K562 (cell line): ENCODE data around the gene PTGR3. TPM values are rescaled to one million over a fixed set of nuclear protein-coding genes. Genes with fewer than 3 reads are reported as not detected.

Source experiments
- CEBPB ChIP-seq: fragments of 450-650 bp; IDR thresholded peaks from 2 replicates; pipeline ENCODE4 v1.6.1; 2016; ENCODE audit warnings: missing genetic modification characterization, missing compliant biosample characterization
- CREM ChIP-seq: IDR thresholded peaks from 2 replicates; pipeline ENCODE4 v1.6.1; 2014; ENCODE audit warnings: antibody characterized with exemption, low read depth
- DPF2 ChIP-seq: fragments of 450-650 bp; IDR thresholded peaks from 2 replicates; pipeline ENCODE4 v1.6.1; 2016
- EP300 ChIP-seq: IDR thresholded peaks from 2 replicates; pipeline ENCODE4 v1.6.1; 2012; ENCODE audit warnings: low read length, improper control_type of control experiment
- MCM2 ChIP-seq: fragments of 450-650 bp; IDR thresholded peaks from 2 replicates; pipeline ENCODE4 v1.6.1; 2017; ENCODE audit warnings: low read depth, mild to moderate bottlenecking
- SNRNP70 ChIP-seq: fragments of 200-400 bp; formaldehyde crosslinking; optimal IDR thresholded peaks from 2 replicates; pipeline ENCODE3; 2017; ENCODE audit warnings: low read depth, low read length
- SPI1 ChIP-seq: IDR thresholded peaks from 2 replicates; pipeline ENCODE4 v1.6.1; 2011; ENCODE audit warnings: low read depth, low read length, control low read depth, borderline replicate concordance
- ZKSCAN8 ChIP-seq: fragments of 200-800 bp; sonication (Bioruptor generic); IDR thresholded peaks from 2 replicates; pipeline ENCODE4 v1.6.1; 2016; ENCODE audit warnings: missing genetic modification characterization, missing compliant biosample characterization
- ZNF551 ChIP-seq: fragments of 250-450 bp; sonication (Bioruptor Pico); IDR thresholded peaks from 2 replicates; pipeline ENCODE4 v1.5.0; 2021; ENCODE audit warnings: mild to moderate bottlenecking, moderate library complexity
- ZNF668 ChIP-seq: fragments of 250-450 bp; sonication (Bioruptor Pico); IDR thresholded peaks from 2 replicates; pipeline ENCODE4 v1.8.0; 2022; ENCODE audit warnings: mild to moderate bottlenecking, inconsistent platforms
- polyA plus RNA-seq, 8 experiments: library from polyadenylated mRNA; depleted of rRNA in 4 of 8; stranded (reverse) in 5 of 8; unstranded in 3 of 8; fragments of >200 nt; fragmentation: Nextera tagmentation in 2 of 8; fragmentation: Illumina TruSeq in 1 of 8; extraction: Ambion mirVana in 2 of 8; extraction: Trizol in 1 of 8; gene quantifications; 2 replicates each; pipeline versions ENCODE4 v1.2.1 to v1.2.3, GENCODE V29; 2011 to 2014; ENCODE audit warnings: inconsistent platforms in 1 of 8, missing spikeins in 1 of 8
- total RNA-seq, 7 experiments: library from RNA; depleted of rRNA in 6 of 7; stranded (reverse); fragments of >200 nt in 6 of 7; fragmentation: Illumina TruSeq in 2 of 7; extraction: Trizol in 2 of 7; gene quantifications; 2 replicates each; pipeline versions ENCODE4 v1.2.1 to v1.2.3, GENCODE V29; 2011 to 2021; ENCODE audit warnings: low replicate concordance in 1 of 7
- TF ChIP-seq, protein P1 (sequence below), 2 experiments: IDR thresholded peaks in 1 of 2; conservative IDR thresholded peaks in 1 of 2; 2 replicates each; pipeline ENCODE4 v1.6.1; 2016; ENCODE audit warnings: low read depth in 2 of 2, mild to moderate bottlenecking in 1 of 2, missing compliant biosample characterization in 1 of 2, missing genetic modification characterization in 1 of 2, moderate library complexity in 1 of 2
- TF ChIP-seq, protein P2 (sequence below), 2 experiments: fragments of 450-650 bp in 1 of 2; sonication (generic) in 1 of 2; formaldehyde crosslinking in 1 of 2; IDR thresholded peaks in 1 of 2; conservative IDR thresholded peaks in 1 of 2; 2 replicates each; pipeline versions ENCODE4 v1.6.1 to v1.8.1; 2016 to 2023; ENCODE audit warnings: mild to moderate bottlenecking in 2 of 2, moderate library complexity in 2 of 2, inconsistent platforms in 1 of 2, missing genetic modification reagents in 1 of 2
- TF ChIP-seq, protein P3 (sequence below): fragments of 450-650 bp; IDR thresholded peaks from 2 replicates; pipeline ENCODE4 v1.6.1; 2016; ENCODE audit warnings: low read depth
- TF ChIP-seq, protein P4 (sequence below): sonication (generic); formaldehyde crosslinking; IDR thresholded peaks from 2 replicates; pipeline ENCODE4 v1.8.0; 2022; ENCODE audit warnings: missing genetic modification reagents, mild to moderate bottlenecking, borderline replicate concordance

The PTGR3 gene
- total and polyA plus RNA-seq, 9 of the 15 experiments (the other 6 are each of a cell fraction or from before 2014, with no cell fraction given), result 4.1 to 32.3 (median 15.3) TPM

DNA sequence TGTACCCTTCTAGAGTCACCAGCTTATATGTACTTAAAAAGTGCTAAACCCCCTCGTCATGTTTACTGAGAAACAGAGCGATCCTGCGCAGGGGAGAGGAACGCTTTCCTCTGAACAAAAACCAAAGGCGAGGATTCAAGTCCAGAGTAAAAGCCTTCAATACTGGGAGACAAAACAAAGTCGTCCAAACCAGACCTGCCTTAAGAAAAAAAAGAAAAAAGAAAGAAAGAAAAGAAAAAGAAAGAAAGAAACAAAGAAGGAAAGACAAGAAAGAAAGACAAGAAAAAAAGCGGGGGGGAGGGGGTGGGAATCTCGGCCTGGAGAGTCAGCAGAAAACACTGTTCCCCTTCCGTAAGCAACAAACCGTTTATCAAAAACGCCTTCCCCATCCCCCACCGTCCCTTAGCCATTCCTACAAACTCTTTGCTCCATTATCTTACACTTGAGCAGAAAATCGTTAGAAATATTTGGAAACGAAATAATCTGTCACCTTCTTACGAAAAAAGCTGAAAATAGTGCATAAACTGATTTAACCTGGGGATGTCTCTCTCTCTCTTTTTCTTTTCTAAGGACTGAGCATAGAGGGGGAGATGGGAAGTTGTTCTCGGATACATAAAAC, 3.3 kb downstream of the PTGR3 start (continued):
- TF ChIP-seq, protein P1, sequence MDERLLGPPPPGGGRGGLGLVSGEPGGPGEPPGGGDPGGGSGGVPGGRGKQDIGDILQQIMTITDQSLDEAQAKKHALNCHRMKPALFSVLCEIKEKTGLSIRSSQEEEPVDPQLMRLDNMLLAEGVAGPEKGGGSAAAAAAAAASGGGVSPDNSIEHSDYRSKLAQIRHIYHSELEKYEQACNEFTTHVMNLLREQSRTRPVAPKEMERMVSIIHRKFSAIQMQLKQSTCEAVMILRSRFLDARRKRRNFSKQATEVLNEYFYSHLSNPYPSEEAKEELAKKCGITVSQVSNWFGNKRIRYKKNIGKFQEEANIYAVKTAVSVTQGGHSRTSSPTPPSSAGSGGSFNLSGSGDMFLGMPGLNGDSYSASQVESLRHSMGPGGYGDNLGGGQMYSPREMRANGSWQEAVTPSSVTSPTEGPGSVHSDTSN (CRISPR knock-in tag; IDR thresholded peaks at IDR 0.05; ENCODE audit: low read depth), result no peak
- TF ChIP-seq, protein P1 (tag; conservative IDR thresholded peaks at IDR 0.05; ENCODE audit: low read depth), result 0 out of 2 replicates have a peak, but pooled peaks have one; percentile 31
- TF ChIP-seq CREM (no peak), ZKSCAN8 (no peak), CEBPB (no peak), ZNF668 (no peak), SPI1 (no peak), MCM2 (no peak), SNRNP70 (no peak), ZNF551 (CRISPR knock-in tag) (no peak), EP300 (peak; percentile 62; the same call in 1 of the 2 replicates), DPF2 (peak; percentile 50; the same call in 1 of the 2 replicates)
- TF ChIP-seq, protein P2, sequence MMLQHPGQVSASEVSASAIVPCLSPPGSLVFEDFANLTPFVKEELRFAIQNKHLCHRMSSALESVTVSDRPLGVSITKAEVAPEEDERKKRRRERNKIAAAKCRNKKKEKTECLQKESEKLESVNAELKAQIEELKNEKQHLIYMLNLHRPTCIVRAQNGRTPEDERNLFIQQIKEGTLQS (IDR thresholded peaks at IDR 0.05), result no peak
- TF ChIP-seq, protein P2 (CRISPR knock-in tag; conservative IDR thresholded peaks at IDR 0.05), result no peak
- TF ChIP-seq, protein P3, sequence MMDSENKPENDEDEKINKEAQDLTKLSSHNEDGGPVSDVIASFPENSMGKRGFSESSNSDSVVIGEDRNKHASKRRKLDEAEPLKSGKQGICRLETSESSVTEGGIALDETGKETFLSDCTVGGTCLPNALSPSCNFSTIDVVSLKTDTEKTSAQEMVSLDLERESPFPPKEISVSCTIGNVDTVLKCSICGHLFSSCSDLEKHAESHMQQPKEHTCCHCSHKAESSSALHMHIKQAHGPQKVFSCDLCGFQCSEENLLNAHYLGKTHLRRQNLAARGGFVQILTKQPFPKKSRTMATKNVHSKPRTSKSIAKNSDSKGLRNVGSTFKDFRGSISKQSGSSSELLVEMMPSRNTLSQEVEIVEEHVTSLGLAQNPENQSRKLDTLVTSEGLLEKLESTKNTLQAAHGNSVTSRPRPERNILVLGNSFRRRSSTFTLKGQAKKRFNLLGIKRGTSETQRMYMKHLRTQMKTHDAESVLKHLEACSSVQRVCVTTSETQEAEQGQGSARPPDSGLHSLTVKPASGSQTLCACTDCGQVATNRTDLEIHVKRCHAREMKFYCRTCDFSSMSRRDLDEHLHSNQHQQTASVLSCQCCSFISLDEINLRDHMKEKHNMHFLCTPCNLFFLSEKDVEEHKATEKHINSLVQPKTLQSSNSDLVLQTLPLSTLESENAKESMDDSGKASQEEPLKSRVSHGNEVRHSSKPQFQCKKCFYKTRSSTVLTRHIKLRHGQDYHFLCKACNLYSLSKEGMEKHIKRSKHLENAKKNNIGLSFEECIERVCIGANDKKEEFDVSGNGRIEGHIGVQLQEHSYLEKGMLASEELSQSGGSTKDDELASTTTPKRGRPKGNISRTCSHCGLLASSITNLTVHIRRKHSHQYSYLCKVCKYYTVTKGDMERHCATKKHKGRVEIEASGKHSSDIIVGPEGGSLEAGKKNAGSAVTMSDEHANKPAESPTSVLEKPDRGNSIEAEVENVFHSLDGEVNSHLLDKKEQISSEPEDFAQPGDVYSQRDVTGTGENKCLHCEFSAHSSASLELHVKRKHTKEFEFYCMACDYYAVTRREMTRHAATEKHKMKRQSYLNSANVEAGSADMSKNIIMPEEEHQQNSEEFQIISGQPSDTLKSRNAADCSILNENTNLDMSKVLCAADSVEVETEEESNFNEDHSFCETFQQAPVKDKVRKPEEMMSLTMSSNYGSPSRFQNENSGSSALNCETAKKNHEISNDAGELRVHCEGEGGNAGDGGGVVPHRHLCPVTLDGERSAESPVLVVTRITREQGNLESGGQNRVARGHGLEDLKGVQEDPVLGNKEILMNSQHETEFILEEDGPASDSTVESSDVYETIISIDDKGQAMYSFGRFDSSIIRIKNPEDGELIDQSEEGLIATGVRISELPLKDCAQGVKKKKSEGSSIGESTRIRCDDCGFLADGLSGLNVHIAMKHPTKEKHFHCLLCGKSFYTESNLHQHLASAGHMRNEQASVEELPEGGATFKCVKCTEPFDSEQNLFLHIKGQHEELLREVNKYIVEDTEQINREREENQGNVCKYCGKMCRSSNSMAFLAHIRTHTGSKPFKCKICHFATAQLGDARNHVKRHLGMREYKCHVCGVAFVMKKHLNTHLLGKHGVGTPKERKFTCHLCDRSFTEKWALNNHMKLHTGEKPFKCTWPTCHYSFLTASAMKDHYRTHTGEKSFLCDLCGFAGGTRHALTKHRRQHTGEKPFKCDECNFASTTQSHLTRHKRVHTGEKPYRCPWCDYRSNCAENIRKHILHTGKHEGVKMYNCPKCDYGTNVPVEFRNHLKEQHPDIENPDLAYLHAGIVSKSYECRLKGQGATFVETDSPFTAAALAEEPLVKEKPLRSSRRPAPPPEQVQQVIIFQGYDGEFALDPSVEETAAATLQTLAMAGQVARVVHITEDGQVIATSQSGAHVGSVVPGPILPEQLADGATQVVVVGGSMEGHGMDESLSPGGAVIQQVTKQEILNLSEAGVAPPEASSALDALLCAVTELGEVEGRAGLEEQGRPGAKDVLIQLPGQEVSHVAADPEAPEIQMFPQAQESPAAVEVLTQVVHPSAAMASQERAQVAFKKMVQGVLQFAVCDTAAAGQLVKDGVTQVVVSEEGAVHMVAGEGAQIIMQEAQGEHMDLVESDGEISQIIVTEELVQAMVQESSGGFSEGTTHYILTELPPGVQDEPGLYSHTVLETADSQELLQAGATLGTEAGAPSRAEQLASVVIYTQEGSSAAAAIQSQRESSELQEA, result no peak
- TF ChIP-seq, protein P4, sequence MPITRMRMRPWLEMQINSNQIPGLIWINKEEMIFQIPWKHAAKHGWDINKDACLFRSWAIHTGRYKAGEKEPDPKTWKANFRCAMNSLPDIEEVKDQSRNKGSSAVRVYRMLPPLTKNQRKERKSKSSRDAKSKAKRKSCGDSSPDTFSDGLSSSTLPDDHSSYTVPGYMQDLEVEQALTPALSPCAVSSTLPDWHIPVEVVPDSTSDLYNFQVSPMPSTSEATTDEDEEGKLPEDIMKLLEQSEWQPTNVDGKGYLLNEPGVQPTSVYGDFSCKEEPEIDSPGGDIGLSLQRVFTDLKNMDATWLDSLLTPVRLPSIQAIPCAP, result no peak
